Measurements from ENCODE around the gene PHACTR3. TPM values are rescaled to one million over a fixed set of nuclear protein-coding genes. Genes with fewer than 3 reads are reported as not detected.

The PHACTR3 gene
- total and polyA plus RNA-seq, 2 donors (not counting 3 experiments of a cell fraction or from before 2014, with no cell fraction given) = not detected

GRCh38 chr20:59780494-59781185, 176.3 kb downstream of the PHACTR3 start:
- Histone ChIP-seq H3K9me1 (replicated peaks; ENCODE audit: control insufficient read depth, extremely low read depth, insufficient read depth, low read length) (no peaks in the 10 kb centered on the region), H3K27ac (ENCODE audit: insufficient read depth, low read depth, low read length) (no peak overlapping the region), H3K79me2 (ENCODE audit: control insufficient read depth, insufficient read depth, low read length) (no peaks in the 10 kb centered on the region), H3K4me3 (replicated peaks in 1 of 3; ENCODE audit: insufficient read depth in 1 of 3, low read depth in 1 of 3, low read length in 3 of 3) (no peak overlapping the region), H3K36me3 (ENCODE audit: control insufficient read depth in 2 of 2, extremely low read depth in 1 of 2, insufficient read depth in 2 of 2, low read length in 2 of 2) (no peaks in the 10 kb centered on the region), H2AFZ (ENCODE audit: low read depth, low read length) (no peak overlapping the region), H3K4me1 (ENCODE audit: control insufficient read depth, extremely low read depth, insufficient read depth, low read length) (no peaks in the 10 kb centered on the region), H3K27me3 (ENCODE audit: control insufficient read depth in 2 of 2, insufficient read depth in 2 of 2, low read length in 2 of 2) (no peaks in the 10 kb centered on the region), H3K4me2 (ENCODE audit: insufficient read depth, low read length) (no peak overlapping the region), H3K9me3 (replicated peaks; ENCODE audit: control insufficient read depth, insufficient read depth, low read length) (no peaks in the 10 kb centered on the region), H3K9ac (replicated peaks; ENCODE audit: extremely low read depth, insufficient read depth, low read length) (no peak overlapping the region), H4K20me1 (replicated peaks; ENCODE audit: control insufficient read depth, extremely low read depth, insufficient read depth, low read length) (no peaks in the 10 kb centered on the region)
- TF ChIP-seq POLR2AphosphoS5 (IDR thresholded peaks at IDR 0.05; ENCODE audit: insufficient read depth, low read depth, low read length) (no peak), GATA2 (IDR thresholded peaks at IDR 0.05; ENCODE audit: insufficient read depth, insufficient read length, low read depth, low read length) (no peak), CTCF (IDR thresholded peaks at IDR 0.05; ENCODE audit: extremely low read depth in 1 of 2, insufficient read depth in 1 of 2, low read depth in 1 of 2, low read length in 2 of 2) (no peak), FOS (IDR thresholded peaks at IDR 0.05; ENCODE audit: borderline replicate concordance, insufficient read depth, low read length) (no peak), MYC (IDR thresholded peaks at IDR 0.05; ENCODE audit: low read depth, low read length) (no peak), POLR2A (IDR thresholded peaks at IDR 0.05; ENCODE audit: low read depth, low read length) (no peak), EZH2 (IDR thresholded peaks at IDR 0.05; ENCODE audit: borderline replicate concordance, low read depth, low read length, severe bottlenecking) (no peak), MAX (IDR thresholded peaks at IDR 0.05; ENCODE audit: insufficient read depth, insufficient read length) (no peak), JUN (IDR thresholded peaks at IDR 0.05; ENCODE audit: borderline replicate concordance, insufficient read depth, insufficient read length, low read depth) (no peak)
- ChIA-PET POLR2A (no interaction called here), CTCF (no interaction called here)
- intact Hi-C loops (cut with micrococcal nuclease) = no loop called here
- FAIRE-seq (no peak), DNase-seq (ENCODE audit: low read depth, low spot score) (no peak)
- no TSS peak for BruUV-seq (replicated peaks)
- dilution Hi-C loops (cut with MboI; ENCODE audit: extremely low pct_ligation_motif_present, low sequenced_read_pairs) = no loop called here
